SU-DHL-6 (cell line): ENCODE measurements around the gene ARHGEF28.

Source experiments
- CTCF ChIP-seq: fragments of 200-600 bp; sonication (generic); IDR thresholded peaks from one replicate; pipeline ENCODE4 v1.5.1; 2017; ENCODE audit warnings: antibody characterized with exemption, mild to moderate bottlenecking, low read length, moderate library complexity; ENCODE audit not compliant: insufficient read depth, poor library complexity, severe bottlenecking
- EZH2phosphoT487 ChIP-seq: fragments of 200-600 bp; sonication (generic), shearing (Covaris generic); conservative IDR thresholded peaks from 2 replicates; pipeline ENCODE4 v1.6.1; 2018; ENCODE audit warnings: mild to moderate bottlenecking, antibody characterized with exemption, low read length, moderate library complexity, mixed read lengths

DNA sequence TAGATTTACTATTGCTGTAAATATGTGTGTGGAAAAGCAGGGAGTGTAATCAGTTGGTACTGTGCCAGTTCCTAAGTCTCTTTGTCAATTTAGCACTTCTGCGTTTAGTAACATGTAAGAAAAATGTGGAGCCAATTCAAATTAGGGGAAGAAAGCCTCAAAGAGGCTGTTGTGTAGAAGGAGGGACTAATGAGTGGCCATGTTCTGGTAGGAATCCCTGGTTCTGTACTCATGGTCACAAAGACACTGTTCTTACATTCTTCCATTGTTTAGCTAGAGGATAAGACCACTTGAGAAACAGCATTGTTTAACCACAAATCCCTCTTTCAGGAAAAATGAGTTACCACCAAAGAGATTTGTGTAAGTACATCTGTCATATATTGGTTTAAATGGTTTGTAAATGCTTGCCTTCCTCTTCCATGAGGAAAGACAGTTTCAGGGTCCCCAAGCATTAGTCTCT is 14.9 kb downstream of the ARHGEF28 start:
- no peak for TF ChIP-seq CTCF
- no peak for TF ChIP-seq EZH2phosphoT487
